GM19395 (cell line): ENCODE results near the gene TXNDC2.
"Not testable (repeated sequence)": the region's sequence is repeated elsewhere in the genome, so short reads cannot be mapped to it uniquely, and the experiment has no call there.

Source experiments
- ATAC-seq: cut with Tn5 transposase; IDR thresholded peaks from one replicate; pipeline ENCODE4 v1.9.1; 2021; ENCODE audit warnings: mild to moderate bottlenecking, moderate library complexity; ENCODE audit not compliant: unreplicated experiment

TXNDC2 gene

DNA sequence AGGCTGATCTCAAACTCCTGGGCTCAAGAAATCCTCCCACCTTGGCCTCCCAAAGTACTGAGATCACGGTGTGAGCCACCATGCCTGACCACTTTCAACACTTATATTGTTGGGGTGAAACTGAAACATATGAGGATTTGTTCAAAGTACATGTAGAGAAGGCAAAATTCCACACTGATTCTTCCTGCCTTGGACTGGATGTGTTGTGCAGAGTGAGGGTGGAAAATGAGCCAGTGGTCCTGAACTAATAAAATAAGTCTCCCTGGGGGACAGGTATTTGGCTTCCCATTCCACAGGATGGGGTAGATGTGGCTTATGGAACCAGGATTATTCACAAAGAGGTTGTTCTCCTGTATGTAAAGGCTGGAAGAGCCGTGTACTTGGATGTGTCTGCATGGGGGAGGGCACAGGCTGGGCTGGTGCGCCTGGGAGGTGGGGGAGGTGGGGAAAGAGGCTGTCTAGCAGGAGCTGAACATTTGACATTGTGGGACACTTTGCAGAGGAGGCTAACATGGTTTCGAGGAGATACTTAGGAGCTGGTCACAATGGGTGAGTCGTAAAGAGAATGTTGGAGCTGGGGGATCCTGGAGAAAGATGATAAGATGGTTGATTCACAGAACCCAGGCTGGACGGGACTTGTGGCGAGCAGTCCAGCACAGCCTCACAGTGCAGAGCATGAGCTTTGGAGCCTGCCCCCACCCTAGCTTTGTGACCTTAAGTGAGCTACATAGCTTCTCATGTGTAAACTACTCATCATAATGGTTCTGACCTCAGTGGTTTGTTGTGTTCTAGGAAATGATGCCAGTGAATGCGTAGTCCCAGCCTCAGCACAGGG lies at the start of gene TXNDC2:
TXNDC2 (plus strand) TSS at position 804 of the 835 bp plus-strand sequence. CDS start 708 bp downstream, outside the sequence.
- ATAC-seq, result no peak

DNA sequence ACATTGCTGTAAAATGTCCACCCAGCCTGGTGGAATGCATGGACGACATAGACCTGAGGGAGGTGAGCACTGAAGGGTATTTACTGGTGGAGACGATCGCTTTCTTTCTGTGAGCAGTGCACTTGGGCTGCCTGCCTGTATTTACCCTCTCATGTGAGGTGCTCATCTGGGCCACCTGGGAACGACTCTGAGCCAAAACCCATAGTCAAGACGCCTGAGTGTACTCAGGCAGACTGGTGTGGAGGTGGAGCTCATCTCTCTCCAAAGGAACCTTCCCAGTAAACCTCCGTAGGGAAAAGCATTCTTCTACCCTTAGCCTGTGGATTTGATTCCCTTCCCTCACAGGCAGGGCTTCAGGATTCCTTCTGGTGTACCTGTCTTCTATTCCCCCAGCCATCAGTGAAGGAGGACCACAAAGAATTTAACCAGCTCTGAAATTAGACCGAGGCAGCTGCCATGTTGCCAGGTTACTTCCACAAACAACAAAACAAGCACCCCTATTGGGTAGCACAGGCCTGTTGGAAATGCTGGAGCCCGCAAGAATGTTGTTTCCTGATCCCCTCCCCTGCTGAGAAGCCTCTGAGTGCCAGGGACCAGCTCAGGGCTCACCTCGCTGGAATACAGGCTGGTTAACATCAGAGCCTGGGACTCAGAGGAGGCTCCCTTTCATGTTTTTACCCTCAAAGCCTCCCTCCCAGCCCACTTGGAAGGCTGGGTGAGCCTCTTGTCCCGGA lies 47.5 kb upstream of the TXNDC2 start:
- no peak for ATAC-seq

DNA sequence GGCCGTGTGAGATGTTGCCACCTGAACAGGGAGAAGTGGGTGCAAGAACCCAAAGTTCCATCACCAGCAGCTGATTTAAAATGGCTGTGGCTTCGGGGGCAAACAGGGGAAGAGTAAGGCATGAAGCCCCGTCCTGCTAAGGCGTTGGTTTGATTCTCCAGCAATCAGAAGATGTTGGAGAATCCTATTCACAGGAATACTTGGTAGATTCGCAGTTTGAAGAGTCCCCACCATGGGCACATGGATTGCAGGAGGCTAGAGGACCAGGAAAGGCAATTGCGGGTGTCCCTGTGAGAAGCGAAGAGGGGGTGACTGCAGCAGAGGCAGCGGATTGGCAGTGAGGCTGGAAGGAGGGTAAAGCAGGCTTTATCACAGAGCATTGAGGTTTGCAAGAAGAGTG lies 46.6 kb upstream of the TXNDC2 start:
- no peak for ATAC-seq

DNA sequence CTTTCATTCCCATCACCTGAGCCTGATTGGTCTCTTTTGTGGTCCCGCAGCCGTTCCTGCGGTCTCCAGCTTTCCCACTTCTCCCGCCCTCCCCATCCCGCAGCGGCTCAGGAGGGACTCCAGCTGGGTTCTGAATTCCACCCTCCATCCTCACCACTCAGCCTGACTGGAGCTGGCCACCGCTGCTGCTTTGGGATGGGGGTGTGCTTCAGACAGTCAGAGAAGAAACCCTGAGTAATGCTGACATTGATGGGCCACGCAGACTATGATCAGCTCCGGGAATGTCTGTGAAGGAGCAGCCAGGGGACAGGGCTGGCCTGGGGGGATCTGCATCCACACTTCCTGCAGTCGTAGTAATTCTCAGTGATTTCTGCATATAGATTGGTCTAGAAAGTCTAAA lies 45.9 kb upstream of the TXNDC2 start:
- no peak for ATAC-seq

DNA sequence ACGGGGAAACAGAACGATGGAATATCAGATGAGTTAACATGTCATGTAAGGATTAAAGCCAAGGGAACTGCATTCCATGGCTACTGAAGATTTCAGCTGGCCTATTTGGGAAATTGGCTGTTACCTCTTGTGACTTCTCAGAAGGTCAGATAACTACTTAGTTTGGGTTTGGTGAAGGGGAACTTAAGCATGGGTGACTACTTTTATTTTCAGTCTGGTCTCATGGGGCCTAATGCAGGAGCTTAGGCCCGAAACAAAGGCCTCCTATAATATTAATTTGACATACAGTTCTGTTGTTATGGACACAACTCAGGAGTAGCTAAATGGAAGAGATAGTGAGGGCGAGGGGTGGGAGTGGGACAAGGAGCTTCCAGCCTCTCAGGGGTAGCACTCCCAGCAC lies 44.0 kb upstream of the TXNDC2 start:
- no peak for ATAC-seq

DNA sequence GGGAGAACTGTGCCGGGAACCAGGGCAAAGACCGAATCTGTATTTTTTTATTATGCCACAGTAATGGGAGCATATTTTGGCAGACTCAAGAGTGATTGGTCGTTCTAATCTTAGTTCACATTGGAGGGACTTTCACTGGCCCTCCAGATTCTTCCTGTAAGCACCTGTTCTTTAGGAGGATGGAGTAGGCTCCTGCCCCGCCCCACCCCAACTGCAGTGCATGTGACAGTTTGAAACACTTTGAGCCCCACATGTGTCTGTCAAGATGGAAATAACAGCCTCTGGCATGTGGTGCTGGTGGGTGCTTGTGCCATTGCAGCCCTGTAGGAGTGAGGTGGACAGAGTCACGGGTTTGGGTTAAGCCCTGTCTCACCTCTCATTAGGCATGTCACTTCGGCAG lies 43.3 kb upstream of the TXNDC2 start:
- no peak for ATAC-seq

DNA sequence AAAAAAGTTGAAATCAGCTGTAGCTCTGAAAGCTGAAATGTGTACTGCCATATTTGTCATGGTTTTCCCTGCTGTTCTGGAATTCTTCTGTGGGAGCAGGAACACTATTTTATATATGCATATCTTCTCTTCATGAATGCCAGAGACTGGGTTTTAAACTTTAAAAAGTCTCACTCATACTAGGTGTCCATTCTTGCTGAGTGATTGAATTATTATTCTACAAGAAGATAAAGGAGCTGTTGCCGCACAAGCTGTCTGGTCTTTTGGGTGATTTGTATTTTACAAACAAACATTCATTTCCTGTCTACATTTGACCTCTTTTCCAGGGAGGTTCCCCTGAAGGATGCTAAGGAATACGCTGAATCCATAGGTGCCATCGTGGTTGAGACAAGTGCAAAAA lies 40.5 kb upstream of the TXNDC2 start:
- ATAC-seq, result no peak

DNA sequence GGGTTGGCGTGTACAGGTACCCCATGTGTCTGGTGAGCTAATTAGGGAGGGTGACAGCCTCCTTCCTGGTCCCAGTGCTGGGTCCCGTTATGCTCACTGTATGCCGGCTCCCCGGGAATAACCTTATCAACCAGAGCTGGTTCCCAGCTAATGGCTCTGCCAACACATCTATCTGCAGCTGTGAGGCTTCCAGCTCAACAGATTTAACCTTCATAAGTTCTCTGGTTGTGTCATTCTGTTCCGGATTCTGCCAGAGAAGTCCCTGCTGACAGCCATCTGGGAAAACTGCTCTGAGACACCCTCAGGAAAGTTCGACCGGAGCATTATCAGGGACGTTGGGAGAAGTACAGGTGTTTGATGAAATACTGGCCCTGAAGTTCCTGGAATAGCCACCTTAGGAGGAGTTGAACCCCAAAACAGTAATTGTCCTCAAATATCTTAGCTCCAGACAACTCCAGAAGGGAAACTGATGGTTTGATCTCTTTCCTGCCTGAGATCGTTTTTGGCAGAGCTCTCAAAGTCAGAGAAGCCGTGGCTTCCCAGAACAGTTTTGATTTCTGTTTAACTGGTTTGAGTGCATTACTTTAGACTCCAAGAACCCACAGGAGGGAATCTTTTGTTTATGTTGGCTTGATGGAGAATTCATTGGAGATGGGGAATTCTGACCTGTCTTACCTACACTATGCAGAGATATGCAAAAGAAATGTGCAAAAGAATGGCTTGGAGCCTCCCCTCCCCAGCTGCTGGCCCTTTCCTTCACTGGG lies 39.4 kb upstream of the TXNDC2 start:
- ATAC-seq, result no peak

DNA sequence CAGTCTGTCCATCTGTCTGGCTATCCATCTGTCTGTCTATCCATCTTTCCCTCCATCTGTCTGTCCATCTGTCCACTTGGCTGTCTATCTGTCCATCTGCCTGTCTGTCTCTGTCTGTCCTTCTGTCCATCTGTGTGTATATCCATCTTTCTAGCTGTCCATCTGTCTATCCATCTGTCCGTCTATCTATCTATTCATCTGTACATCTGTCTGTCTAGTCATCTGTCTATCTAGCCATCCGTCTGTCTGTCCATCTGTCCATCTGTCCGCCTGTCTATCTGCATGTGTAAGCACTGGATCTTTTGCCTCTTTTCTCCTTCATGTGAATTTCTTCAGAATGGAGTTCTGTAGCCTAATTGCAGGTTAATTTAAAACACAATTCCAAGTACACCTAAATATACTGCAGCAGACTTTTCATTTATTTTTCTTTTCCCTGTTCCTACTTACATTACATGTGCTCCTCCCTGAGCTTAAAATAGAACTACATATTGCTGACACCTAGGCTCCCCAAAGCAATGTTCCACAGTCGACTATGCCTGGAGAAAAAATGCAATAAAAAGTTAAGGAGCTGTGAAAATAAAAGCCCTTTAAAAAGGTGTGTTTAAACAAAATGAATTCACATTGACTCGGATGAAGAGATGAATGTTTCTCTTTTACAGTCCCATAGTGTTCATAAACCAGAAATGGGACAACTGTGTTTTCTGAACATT lies 37.4 kb upstream of the TXNDC2 start:
- ATAC-seq, result no peak

DNA sequence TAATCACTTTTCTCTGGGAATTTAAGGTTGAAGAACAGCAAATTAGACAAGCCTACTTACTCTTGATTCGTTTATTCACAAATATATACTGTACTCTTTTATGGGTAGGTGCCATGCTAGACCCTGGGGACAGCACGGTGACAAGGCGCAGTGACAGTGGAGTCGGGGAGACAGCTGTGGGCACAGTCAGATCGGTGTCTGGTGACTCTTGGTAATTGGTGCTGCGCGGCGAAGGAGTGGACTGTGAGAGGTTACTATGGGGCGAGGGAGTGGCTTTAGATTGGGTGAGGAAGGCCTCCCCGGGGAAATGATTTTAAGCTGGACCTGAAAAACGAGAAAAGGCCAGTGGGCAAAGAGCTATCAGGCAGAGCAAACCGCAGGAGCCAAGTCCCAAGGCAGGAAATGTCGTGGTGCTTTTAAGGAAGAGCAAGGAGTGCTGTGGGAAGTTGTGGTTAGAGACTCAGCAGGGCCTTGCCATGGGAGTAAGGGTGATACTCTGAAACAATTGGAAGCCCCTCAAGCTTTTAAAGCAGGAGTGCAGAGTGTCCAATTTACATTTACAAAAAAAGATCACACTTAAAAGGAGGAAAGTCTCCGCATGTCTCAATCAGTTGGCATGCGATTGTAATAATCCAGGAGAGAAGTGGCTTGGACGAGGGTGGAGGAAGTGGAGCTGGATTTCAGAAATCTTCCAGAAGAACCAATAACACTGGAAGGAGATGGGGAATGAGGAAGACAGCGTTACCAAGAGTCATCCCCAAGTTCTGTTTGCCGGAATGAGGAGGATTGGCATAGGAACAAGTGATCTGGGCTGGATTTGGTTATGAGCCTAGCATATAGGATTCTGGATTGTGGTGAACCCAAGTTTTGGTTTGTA lies 36.1 kb upstream of the TXNDC2 start:
- no peak for ATAC-seq

DNA sequence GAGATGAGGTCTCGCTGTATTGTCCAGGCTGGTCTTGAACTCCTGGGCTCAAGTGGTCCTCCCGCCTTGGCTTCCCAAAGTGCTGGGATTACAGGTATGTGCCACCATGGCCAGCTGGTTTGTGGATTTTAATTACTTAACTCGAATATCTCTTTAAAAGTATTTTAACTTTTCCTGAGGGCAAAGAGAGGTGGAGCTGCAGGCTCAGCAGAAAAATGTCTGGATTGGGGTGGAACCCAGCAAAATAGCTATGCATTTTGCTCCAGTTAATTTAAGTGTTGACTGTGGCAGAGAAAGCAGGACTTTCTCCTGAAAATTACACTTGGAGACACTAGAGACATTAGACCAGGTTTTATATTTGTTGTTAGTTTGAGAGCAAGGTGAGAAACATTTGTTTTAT lies 35.5 kb upstream of the TXNDC2 start:
- ATAC-seq, result no peak

DNA sequence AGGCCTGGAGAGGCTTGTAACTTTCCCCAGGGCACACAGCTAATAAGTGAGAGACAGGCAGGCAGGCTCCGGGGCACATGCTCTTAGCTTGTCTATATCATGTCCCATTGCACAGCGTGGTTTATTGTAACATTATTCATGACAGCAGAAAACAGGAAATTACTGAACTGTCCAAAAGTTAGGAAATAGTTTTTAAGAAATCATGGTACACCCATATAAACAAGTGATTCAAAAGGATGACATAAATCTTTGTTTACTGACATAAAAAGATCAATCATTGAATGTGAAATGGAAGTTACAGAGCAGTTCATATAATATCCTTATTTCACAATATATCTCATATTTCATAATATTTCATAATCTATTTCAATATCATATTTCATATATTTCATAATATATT lies 34.3 kb upstream of the TXNDC2 start:
- ATAC-seq, result no peak

DNA sequence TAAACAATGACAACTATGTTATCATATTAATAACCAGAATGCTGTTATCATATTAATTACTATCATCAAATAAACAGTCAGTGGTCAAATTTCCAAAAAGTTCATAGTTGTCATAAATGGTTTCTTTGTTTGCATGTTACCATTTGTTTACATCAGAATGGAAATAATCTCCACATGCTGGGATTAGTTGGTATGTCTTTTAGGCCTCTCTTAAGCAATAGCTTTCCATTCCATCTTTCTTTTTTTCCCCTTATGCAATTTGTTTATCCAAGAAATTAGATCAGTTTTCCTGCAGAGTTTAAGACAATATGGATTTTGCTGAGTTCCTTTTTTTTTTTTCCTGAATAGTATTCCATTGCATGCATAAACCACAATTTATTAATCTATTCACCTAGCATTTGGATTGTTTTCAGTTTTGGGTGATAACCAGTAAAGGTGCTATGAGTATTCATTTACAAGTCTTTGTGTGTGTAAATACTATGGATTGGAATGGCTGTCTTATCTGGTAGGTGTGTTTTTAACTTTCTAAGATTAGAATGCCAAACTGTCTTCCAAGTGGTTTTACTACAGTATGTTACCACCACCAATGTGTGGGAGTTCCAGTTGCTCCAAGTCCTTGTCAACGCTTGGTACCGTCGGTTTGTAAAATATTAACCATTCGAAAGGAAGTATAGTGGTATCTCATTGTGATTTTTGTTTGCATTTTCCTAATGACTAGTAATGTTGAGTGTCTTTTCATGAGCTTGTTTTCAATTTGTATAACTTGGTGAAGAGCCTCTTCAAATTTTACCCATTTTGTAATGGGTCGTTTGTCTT lies 33.3 kb upstream of the TXNDC2 start:
- no peak for ATAC-seq

DNA sequence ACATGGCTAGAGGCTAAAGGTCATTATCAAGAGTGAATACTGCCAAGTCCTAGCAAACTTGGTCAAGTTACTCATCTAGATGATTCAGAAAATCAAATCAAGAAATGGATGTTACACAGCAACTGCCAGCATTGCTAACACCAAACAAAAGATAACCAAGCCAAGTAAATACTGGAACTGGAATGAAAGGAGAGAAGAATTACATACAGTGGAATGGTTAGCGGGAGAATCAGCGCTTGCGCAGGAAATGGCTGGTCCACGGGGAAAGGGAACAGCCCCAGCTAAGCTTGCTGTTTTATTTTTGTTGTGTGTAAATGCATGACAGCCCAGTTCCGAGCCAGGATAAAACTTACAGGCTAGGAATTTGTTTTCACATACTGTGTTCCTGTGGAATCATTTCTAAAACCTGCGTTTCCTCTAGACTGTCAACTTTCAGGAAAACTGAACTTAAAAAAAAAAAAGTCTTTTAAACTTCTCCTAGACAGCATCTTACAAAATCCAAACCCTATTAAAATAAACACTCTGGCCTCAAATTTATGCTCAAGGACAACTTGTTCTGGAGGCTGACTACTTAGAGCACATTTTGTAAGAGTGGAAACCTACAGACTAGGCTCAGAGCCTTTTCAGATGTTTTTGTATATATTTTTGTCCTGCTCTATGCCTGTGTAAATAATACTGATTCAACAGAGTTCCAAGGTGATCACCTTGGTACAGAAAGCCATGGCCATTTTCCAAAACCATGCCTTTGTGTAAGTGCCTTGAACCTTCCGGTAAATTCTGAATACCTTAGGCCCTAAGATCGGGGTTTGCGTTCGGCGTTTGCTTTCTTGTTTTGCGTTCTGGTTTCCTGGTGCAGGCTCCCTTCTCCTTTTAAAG lies 30.7 kb upstream of the TXNDC2 start:
- ATAC-seq, result no peak

DNA sequence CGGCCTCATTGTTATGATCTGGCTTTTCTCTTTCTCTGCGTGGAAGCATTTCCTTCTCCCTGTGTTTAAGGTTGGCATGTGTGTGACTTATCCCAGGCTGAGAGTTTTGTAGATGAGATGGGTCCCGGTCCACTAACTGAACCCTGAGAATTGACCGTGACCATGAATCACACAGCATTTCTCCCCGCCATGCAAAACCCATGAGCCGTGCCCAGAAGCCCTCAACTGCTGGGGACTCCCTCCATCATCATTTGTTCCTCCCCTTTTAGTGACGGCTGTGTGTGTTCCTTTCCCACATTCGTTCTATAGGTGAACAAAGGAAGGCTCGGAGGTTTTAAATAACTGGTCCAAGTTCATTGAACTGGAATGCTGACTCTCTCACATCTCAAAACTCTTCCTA lies 30.1 kb upstream of the TXNDC2 start:
- ATAC-seq, result no peak

DNA sequence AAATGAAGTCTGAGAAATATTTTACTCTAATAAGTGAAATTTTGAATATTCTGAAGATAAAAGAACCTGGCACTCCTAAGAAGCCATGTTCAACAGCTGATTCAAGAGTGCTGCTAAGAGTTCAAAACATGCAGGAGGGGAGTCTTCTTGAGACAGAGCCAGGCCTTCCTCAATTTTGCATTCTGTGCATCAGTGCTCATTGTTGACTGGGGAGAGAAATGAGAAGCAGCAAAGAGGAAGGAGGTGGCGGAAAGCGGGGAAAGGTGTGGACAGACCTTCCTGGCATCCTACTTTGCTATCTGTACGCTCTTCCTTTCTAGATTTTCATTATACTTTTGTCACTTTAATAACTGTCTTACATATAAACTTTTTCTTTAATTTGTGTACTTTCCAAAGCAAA lies 29.7 kb upstream of the TXNDC2 start:
- ATAC-seq, result no peak

DNA sequence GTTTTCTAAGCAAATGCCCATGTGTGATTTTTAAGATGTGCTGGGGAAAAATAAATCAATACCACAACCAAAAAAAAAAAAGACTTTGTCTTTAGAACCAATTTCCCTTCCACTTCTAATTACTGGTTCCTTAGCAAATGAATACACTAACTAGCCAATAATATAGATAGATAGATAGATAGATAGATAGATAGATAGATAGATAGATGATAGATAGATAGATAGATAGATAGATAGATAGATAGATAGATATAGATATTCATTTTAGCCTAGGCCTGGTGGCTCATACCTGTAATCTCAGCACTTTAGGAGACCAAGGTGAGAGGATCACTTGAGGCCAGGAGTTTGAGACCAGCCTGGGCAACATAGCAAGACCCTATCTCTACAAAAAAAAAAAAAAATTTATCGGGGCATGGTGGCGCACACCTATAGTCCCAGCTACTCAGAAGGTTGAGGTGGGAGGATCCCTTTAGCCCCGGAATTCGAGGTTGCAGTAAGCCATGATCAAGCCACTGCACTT lies 28.2 kb upstream of the TXNDC2 start:
- ATAC-seq, result not testable (repeated sequence)

DNA sequence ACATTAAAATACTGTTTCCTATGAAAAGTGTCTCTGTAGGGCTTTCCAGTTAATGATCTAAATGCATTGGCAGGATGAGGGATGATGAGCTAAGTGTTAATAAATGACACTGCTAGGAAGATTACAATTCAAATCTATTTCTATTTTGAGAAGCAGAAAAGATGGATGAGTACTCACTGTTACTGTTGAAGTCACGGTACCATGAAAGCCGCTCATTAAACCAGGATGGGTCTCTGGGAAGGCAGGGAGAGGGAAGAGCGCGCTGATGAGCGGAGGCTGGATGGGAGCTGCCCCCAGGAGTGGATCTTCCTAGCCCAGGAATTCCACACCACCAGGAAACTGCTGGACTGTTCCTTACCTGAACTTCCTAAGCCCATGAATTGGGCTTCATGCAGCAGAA lies 27.1 kb upstream of the TXNDC2 start:
- ATAC-seq, result no peak
